Measurements from ENCODE around the gene WDFY4.

WDFY4 gene

DNA sequence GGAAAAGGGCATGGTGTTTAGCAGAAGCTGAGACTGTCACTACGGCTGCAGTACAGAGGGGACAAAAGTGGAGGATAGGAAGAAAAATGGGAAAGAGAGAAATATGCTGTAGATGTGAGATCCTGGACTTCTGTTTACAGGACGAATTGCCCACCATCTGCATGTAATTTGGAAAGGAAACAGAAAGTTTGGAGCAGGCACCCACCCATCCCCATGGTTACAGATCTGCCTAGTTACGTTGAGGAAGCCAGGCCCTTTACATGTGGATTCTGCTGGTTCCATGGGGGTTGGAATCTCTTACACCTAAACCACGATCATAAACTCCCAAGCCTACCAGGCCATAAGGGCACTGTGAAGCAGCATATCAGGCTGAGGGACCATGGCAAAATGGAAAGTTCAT lies 84.3 kb downstream of the WDFY4 start:
- no CpG with 5 or more reads among the region's 4 CpGs for WGBS (ENCODE audit: extremely low coverage, insufficient coverage, insufficient read length)

DNA sequence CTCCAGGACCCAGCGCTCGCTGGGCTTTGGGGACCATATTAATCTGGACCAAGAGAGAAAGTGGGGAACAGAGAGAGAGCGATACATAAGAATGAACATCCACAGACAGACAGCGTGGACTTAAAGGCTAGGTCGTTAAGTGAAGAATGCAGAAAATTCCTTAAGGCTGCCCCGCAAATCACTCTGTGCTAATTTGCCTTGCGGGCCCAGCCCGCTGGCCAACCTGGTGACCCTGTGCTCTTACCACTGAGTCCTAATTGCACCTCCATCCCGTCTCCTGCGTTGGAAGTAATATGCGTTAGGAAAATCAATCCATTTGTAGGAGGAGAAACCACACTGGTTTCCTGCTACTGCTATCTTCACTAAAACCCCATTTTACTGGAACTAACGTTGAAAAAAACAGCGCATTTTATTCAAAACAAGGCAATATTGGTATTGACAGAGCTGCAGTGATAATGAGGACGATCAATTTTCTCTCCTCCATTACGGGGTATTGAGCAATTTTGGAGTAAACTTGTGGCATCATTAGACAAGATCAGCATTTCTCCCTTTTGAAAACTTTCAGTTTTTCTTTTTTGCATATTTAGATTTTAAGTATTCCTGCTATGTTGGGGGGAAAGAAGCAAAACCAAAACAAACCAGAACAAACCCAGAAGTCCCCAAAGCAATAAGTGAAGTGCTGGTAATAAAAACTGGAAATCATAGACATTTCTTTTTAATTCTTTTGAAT lies 85.2 kb downstream of the WDFY4 start:
- no peaks in the 10 kb centered on the region for H3K36me3 ChIP-seq (ENCODE audit: control insufficient read depth in 1 of 2, insufficient read depth in 2 of 2, low read length in 2 of 2)
- H3K4me2 ChIP-seq (ENCODE audit: low read length) = no peak overlapping the region
- WGBS (ENCODE audit: extremely low coverage, insufficient coverage, insufficient read length) = no CpG with 5 or more reads among the region's 15 CpGs
- no peak overlapping the region for H3K9ac ChIP-seq (ENCODE audit: low read length)
- H3K14ac ChIP-seq (ENCODE audit: low read length) = no peak overlapping the region
- H3K9me3 ChIP-seq (ENCODE audit: insufficient read depth, low read depth, low read length) = peaks cover 2% of the 10 kb centered on the region
- H4K8ac ChIP-seq (ENCODE audit: low read depth, low read length) = no peak overlapping the region
- H2BK12ac ChIP-seq (ENCODE audit: low read length) = no peak overlapping the region
- no peak overlapping the region for H4K91ac ChIP-seq (ENCODE audit: low read depth, low read length)
- H3K4me3 ChIP-seq (ENCODE audit: low read depth, low read length) = no peak overlapping the region
- no peak overlapping the region for H3K23ac ChIP-seq (ENCODE audit: low read length)
- H4K12ac ChIP-seq (ENCODE audit: low read depth, low read length) = no peak overlapping the region
- H2BK5ac ChIP-seq (ENCODE audit: low read depth, low read length, poor library complexity) = no peak overlapping the region
- no peaks in the 10 kb centered on the region for H3K79me1 ChIP-seq (ENCODE audit: low read length)
- DNase-seq = no peak
- no peak overlapping the region for H2BK120ac ChIP-seq (ENCODE audit: insufficient read depth, low read length, poor library complexity)
- H2AFZ ChIP-seq (ENCODE audit: insufficient read depth, low read length, poor library complexity) = no peak overlapping the region
- no peak overlapping the region for H3K18ac ChIP-seq (ENCODE audit: low read length)
- H3K4ac ChIP-seq (ENCODE audit: low read depth, low read length) = no peak overlapping the region
- H2AK5ac ChIP-seq (ENCODE audit: low read length) = no peak overlapping the region
- H3K27me3 ChIP-seq (ENCODE audit: insufficient read depth, low read length) = no peaks in the 10 kb centered on the region
- H3K79me2 ChIP-seq (ENCODE audit: control insufficient read depth, insufficient read depth, low read length, poor library complexity) = no peaks in the 10 kb centered on the region
- peaks cover 0 to 4% of the 10 kb centered on the region in 2 experiments for H3K4me1 ChIP-seq (ENCODE audit: control insufficient read depth in 1 of 2, insufficient read depth in 2 of 2, low read length in 2 of 2)
- H3K27ac ChIP-seq (ENCODE audit: low read depth, low read length) = no peak overlapping the region

More for the DNA sequence above, 84.3 kb downstream of the WDFY4 start:
- DNase-seq = no peak
- Histone ChIP-seq H3K27me3 (ENCODE audit: insufficient read depth, low read length) (no peaks in the 10 kb centered on the region), H3K9me3 (ENCODE audit: insufficient read depth, low read depth, low read length) (peaks cover 2% of the 10 kb centered on the region), H3K14ac (ENCODE audit: low read length) (no peak overlapping the region), H3K4me2 (ENCODE audit: low read length) (no peak overlapping the region), H2AK5ac (ENCODE audit: low read length) (no peak overlapping the region), H3K36me3 (ENCODE audit: control insufficient read depth in 1 of 2, insufficient read depth in 2 of 2, low read length in 2 of 2) (no peaks in the 10 kb centered on the region), H2BK12ac (ENCODE audit: low read length) (no peak overlapping the region), H4K8ac (ENCODE audit: low read depth, low read length) (no peak overlapping the region), H3K23ac (ENCODE audit: low read length) (no peak overlapping the region), H3K79me1 (ENCODE audit: low read length) (no peaks in the 10 kb centered on the region), H4K12ac (ENCODE audit: low read depth, low read length) (no peak overlapping the region), H3K4me1 (ENCODE audit: control insufficient read depth in 1 of 2, insufficient read depth in 2 of 2, low read length in 2 of 2) (peaks cover 0 to 4% of the 10 kb centered on the region in 2 experiments), H3K79me2 (ENCODE audit: control insufficient read depth, insufficient read depth, low read length, poor library complexity) (no peaks in the 10 kb centered on the region), H3K27ac (ENCODE audit: low read depth, low read length) (no peak overlapping the region), H3K9ac (ENCODE audit: low read length) (no peak overlapping the region), H2AFZ (ENCODE audit: insufficient read depth, low read length, poor library complexity) (no peak overlapping the region), H3K18ac (ENCODE audit: low read length) (no peak overlapping the region), H2BK120ac (ENCODE audit: insufficient read depth, low read length, poor library complexity) (no peak overlapping the region), H3K4ac (ENCODE audit: low read depth, low read length) (no peak overlapping the region), H3K4me3 (ENCODE audit: low read depth, low read length) (no peak overlapping the region), H4K91ac (ENCODE audit: low read depth, low read length) (no peak overlapping the region), H2BK5ac (ENCODE audit: low read depth, low read length, poor library complexity) (no peak overlapping the region)

DNA sequence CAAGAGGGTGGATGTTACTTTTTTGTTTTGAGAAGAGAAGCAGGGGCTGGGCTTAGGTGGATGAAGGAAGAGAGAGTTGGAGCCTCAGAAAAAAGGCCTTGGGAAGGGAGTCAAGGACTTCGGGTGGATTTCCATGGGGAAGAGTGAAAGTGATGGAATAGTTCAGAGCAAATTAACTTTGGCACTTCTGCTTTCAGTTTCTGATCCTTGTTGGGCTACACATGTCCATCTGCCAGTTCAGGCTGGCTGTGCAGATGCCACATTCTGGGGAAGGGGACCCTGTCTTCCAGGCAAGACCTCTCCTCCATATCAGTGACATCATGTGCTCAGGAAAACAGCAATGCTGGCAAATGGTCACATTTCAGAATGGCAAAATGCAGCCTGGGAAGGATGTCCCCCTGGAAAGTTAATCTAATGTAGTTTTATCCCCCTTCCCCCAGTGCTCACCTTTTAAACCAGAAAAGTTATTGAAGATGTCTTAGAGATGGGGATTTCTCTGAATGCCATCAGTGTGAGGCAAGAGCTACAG lies 86.0 kb downstream of the WDFY4 start:
- peaks cover 2% of the 10 kb centered on the region for H3K9me3 ChIP-seq (ENCODE audit: insufficient read depth, low read depth, low read length)
- H3K4me2 ChIP-seq (ENCODE audit: low read length) = no peak overlapping the region
- H3K4ac ChIP-seq (ENCODE audit: low read depth, low read length) = no peak overlapping the region
- H3K4me3 ChIP-seq (ENCODE audit: low read depth, low read length) = no peak overlapping the region
- H3K27ac ChIP-seq (ENCODE audit: low read depth, low read length) = no peak overlapping the region
- no peak overlapping the region for H3K18ac ChIP-seq (ENCODE audit: low read length)
- H4K91ac ChIP-seq (ENCODE audit: low read depth, low read length) = no peak overlapping the region
- H2BK5ac ChIP-seq (ENCODE audit: low read depth, low read length, poor library complexity) = no peak overlapping the region
- peaks cover 0 to 4% of the 10 kb centered on the region in 2 experiments for H3K4me1 ChIP-seq (ENCODE audit: control insufficient read depth in 1 of 2, insufficient read depth in 2 of 2, low read length in 2 of 2)
- H3K36me3 ChIP-seq (ENCODE audit: control insufficient read depth in 1 of 2, insufficient read depth in 2 of 2, low read length in 2 of 2) = no peaks in the 10 kb centered on the region
- no peak for DNase-seq
- H3K14ac ChIP-seq (ENCODE audit: low read length) = no peak overlapping the region
- no peak overlapping the region for H2BK12ac ChIP-seq (ENCODE audit: low read length)
- H3K23ac ChIP-seq (ENCODE audit: low read length) = no peak overlapping the region
- H3K9ac ChIP-seq (ENCODE audit: low read length) = no peak overlapping the region
- H2AK5ac ChIP-seq (ENCODE audit: low read length) = no peak overlapping the region
- H3K79me2 ChIP-seq (ENCODE audit: control insufficient read depth, insufficient read depth, low read length, poor library complexity) = no peaks in the 10 kb centered on the region
- WGBS (ENCODE audit: extremely low coverage, insufficient coverage, insufficient read length) = no CpG with 5 or more reads among the region's 1 CpG
- no peaks in the 10 kb centered on the region for H3K79me1 ChIP-seq (ENCODE audit: low read length)
- H3K27me3 ChIP-seq (ENCODE audit: insufficient read depth, low read length) = no peaks in the 10 kb centered on the region
- H4K12ac ChIP-seq (ENCODE audit: low read depth, low read length) = no peak overlapping the region
- no peak overlapping the region for H2AFZ ChIP-seq (ENCODE audit: insufficient read depth, low read length, poor library complexity)
- no peak overlapping the region for H4K8ac ChIP-seq (ENCODE audit: low read depth, low read length)
- no peak overlapping the region for H2BK120ac ChIP-seq (ENCODE audit: insufficient read depth, low read length, poor library complexity)

DNA sequence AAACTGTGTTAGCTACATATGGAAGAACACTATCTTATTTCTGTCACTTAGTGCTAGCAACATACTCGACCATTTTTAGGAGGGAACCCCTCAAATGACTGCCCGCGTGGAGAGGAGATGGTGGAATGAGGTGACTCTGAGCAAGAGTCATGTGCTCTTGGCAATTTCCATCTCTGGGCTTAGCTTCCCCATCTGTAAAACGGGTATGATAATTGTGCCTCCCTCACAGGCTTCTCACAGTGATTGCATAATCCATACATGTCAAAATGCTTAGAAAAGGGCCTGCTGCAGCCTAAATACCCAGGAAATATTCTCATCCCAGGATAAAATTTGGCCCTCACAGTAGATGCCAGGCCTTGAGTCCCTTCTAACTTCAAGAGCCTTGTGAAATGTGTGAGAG lies 86.6 kb downstream of the WDFY4 start:
- H2BK5ac ChIP-seq (ENCODE audit: low read depth, low read length, poor library complexity) = no peak overlapping the region
- no peak overlapping the region for H3K9ac ChIP-seq (ENCODE audit: low read length)
- no peak overlapping the region for H4K91ac ChIP-seq (ENCODE audit: low read depth, low read length)
- no peak overlapping the region for H3K4me2 ChIP-seq (ENCODE audit: low read length)
- no peak overlapping the region for H2AFZ ChIP-seq (ENCODE audit: insufficient read depth, low read length, poor library complexity)
- no peak overlapping the region for H2BK12ac ChIP-seq (ENCODE audit: low read length)
- H4K12ac ChIP-seq (ENCODE audit: low read depth, low read length) = no peak overlapping the region
- no peak overlapping the region for H4K8ac ChIP-seq (ENCODE audit: low read depth, low read length)
- H3K9me3 ChIP-seq (ENCODE audit: insufficient read depth, low read depth, low read length) = peaks cover 2% of the 10 kb centered on the region
- no peak overlapping the region for H2AK5ac ChIP-seq (ENCODE audit: low read length)
- no peak overlapping the region for H3K4me3 ChIP-seq (ENCODE audit: low read depth, low read length)
- peaks cover 0 to 4% of the 10 kb centered on the region in 2 experiments for H3K4me1 ChIP-seq (ENCODE audit: control insufficient read depth in 1 of 2, insufficient read depth in 2 of 2, low read length in 2 of 2)
- H3K14ac ChIP-seq (ENCODE audit: low read length) = no peak overlapping the region
- no peaks in the 10 kb centered on the region for H3K27me3 ChIP-seq (ENCODE audit: insufficient read depth, low read length)
- no peak overlapping the region for H3K27ac ChIP-seq (ENCODE audit: low read depth, low read length)
- H3K79me2 ChIP-seq (ENCODE audit: control insufficient read depth, insufficient read depth, low read length, poor library complexity) = no peaks in the 10 kb centered on the region
- H3K18ac ChIP-seq (ENCODE audit: low read length) = no peak overlapping the region
- no peak overlapping the region for H3K23ac ChIP-seq (ENCODE audit: low read length)
- H3K36me3 ChIP-seq (ENCODE audit: control insufficient read depth in 1 of 2, insufficient read depth in 2 of 2, low read length in 2 of 2) = no peaks in the 10 kb centered on the region
- WGBS (ENCODE audit: extremely low coverage, insufficient coverage, insufficient read length) = no CpG with 5 or more reads among the region's 4 CpGs
- H3K4ac ChIP-seq (ENCODE audit: low read depth, low read length) = no peak overlapping the region
- no peak for DNase-seq
- H3K79me1 ChIP-seq (ENCODE audit: low read length) = no peaks in the 10 kb centered on the region
- no peak overlapping the region for H2BK120ac ChIP-seq (ENCODE audit: insufficient read depth, low read length, poor library complexity)
